Sigmoid colon (tissue), 4 donors: ENCODE measurements around the gene ACTL7A.

ENCODE experiments used
- EP300 ChIP-seq, 4 donors: sonication (generic); formaldehyde crosslinking; IDR thresholded peaks; one replicate each; pipeline ENCODE4 v1.6.1; 2017; ENCODE audit warnings: antibody characterized with exemption in 4 of 4
- POLR2A ChIP-seq, 2 donors: fragments of 450-650 bp; IDR thresholded peaks; one replicate each; pipeline ENCODE4 v1.6.1; 2016; ENCODE audit warnings: antibody characterized with exemption in 2 of 2, mild to moderate bottlenecking in 2 of 2, moderate library complexity in 2 of 2
- TF ChIP-seq, protein P1 (sequence below), 4 experiments: fragments of 450-650 bp in 3 of 4; fragments of 200-600 bp in 1 of 4; IDR thresholded peaks; one replicate each; pipeline ENCODE4 v1.5.1; 2016 to 2019; ENCODE audit warnings: antibody characterized with exemption in 4 of 4, mild to moderate bottlenecking in 3 of 4, moderate library complexity in 2 of 4

GRCh38 chr9:108863891-108864290 is 1.8 kb downstream of the ACTL7A start:
- TF ChIP-seq POLR2A (IDR thresholded peaks at IDR 0.05): no peak
- TF ChIP-seq, protein P1, sequence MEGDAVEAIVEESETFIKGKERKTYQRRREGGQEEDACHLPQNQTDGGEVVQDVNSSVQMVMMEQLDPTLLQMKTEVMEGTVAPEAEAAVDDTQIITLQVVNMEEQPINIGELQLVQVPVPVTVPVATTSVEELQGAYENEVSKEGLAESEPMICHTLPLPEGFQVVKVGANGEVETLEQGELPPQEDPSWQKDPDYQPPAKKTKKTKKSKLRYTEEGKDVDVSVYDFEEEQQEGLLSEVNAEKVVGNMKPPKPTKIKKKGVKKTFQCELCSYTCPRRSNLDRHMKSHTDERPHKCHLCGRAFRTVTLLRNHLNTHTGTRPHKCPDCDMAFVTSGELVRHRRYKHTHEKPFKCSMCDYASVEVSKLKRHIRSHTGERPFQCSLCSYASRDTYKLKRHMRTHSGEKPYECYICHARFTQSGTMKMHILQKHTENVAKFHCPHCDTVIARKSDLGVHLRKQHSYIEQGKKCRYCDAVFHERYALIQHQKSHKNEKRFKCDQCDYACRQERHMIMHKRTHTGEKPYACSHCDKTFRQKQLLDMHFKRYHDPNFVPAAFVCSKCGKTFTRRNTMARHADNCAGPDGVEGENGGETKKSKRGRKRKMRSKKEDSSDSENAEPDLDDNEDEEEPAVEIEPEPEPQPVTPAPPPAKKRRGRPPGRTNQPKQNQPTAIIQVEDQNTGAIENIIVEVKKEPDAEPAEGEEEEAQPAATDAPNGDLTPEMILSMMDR (IDR thresholded peaks at IDR 0.05): no peak
- no peak for TF ChIP-seq EP300 (IDR thresholded peaks at IDR 0.05)
